RCC 7860 (cell line): Measurements from ENCODE around the gene ARAF.
"Not testable (repeated sequence)": the region's sequence is repeated elsewhere in the genome, so short reads cannot be mapped to it uniquely, and the experiment has no call there.

Experiments
- DNase-seq: peaks from one replicate; pipeline ENCODE4 v3.0.0-alpha.2; 2015; ENCODE audit warnings: low spot score
- FAIRE-seq: peaks from 2 replicates; lab custom pipeline; 2012; peaks lifted over from hg19 to GRCh38; lab: Jason Lieb, UNC

Gene ARAF

DNA sequence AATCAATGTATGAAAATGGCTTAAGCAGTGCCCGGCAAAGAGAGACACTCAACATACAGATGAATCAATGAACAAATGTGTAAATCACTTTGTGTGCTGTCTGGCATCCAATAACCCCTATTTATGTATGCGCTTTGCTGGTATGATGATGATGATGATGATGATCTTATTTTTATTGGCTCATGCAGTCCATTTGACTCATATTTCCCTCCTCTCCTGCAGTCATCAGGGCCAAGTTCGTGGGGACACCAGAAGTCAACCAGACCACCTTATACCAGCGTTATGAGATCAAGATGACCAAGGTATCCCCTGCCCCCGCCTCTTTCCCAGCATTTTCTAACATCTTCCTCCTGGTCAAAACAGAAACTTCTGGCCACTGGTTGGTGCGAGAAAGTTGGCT is 23.7 kb downstream of the ARAF start:
- no peak for FAIRE-seq
- no peak for DNase-seq

DNA sequence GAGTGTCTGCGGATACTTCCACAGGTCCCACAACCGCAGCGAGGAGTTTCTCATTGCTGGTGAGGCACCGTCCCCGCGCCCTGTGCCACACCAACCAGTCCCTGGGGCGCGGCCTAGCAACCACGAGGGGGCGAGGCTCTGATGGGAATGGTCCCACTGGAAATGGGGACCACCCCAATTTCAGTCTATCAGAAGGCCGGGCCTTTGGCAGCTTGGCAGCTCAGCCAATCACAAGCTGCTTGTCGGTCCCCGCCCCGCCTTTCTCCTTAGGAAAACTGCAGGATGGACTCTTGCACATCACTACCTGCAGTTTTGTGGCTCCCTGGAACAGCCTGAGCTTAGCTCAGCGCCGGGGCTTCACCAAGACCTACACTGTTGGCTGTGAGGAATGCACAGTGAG is 24.3 kb downstream of the ARAF start:
- FAIRE-seq (no peak), DNase-seq (no peak)

DNA sequence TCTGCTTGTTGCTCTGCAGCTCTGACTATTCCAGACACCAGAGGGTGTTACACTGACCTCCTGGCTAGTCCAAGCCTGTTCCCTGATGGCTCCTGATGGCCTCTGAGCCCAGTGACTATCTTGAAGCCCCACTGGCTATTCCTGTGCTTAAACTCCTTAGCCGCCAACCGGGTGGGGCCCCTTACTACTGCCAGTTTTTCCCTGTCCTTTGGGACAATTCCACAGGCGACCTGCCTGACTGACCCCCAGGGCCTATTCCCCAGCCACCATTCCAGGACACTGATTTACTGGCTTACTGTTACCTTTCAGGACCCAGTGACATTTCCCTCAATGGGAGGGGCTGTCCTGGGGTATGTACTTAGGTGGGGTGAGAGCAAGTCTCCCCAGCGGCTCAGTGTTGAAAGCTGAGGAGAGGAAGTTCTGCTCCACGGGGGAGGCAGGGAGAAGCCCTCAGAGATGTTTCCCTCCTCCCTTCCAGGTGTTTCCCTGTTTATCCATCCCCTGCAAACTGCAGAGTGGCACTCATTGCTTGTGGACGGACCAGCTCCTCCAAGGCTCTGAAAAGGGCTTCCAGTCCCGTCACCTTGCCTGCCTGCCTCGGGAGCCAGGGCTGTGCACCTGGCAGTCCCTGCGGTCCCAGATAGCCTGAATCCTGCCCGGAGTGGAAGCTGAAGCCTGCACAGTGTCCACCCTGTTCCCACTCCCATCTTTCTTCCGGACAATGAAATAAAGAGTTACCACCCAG is 25.2 kb downstream of the ARAF start:
- DNase-seq (no peak), FAIRE-seq (no peak)

DNA sequence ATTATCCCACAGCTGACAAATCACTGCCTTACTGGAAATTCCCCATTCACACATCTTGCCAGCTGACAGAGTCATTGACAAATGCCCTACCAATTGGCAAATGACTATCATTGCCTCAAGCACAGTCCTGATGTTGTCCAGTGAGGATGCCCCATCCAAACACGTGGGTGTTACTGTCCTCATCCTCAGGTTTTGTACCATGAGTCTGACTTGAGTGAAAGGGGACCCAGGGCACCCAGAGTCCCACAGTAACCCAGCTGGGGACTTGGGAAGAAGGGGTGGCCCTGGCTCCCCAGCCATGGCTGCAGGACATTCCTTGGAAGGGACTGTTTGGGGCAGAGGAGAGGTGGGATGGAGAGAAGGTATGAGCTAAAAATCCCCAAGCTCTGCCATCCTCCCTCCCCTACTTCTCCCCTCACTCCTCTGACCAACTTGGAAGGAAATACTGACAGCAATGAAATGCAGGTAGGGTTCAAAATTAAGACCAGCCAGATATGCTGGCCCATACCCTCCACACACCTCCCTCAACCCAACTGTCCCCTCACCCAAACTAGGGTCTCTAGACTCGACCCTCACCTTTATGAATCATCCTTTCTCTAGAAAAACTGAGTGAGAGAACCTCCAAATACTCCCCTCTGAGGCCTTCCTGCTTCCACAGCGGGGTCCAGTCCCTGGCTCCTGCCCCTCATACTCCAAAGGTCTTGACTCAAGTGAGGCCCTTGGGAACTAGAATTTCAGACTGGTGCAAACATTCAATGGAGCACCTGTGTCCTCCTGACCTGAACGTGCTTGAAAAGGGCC is 26.3 kb downstream of the ARAF start:
- DNase-seq: no peak
- FAIRE-seq: no peak

DNA sequence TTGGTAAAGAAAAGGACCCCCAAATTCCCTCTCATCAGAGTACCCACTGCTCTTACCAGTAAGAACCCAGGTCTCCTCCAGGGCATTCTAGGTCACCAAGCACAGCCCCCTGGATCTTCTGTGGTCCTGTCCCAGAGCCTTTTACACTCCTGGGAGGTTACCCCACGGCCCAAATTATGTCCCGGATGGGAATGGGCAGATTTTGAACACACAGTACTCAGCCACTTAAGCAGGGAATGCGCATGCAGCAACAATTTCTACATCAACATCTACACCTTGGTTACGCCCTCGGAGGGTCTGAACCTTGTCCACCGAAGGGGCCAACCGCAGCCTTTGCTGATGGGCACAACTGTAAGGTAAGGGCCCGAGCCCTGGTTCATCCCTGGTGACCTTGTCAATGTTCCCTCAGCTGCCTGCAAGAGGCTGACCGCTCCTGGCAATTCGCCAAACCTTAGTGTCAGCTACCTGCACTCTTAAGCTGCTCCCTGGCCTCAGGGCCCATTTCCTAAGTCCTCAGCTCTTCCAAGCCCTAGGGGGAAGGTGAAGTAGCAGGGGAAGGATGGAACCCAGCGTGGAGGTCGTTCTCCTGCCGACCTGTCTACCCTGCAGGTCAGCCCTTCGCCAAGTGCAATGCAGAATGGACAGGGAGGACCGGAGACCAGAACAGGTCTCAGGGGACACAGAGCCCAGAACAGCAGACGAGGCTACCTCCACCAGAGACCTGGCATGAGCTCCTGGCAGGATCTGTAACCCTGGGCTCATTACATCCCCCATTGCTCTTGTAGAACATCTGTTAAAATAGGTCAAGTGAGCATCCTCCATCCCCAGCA is 27.1 kb downstream of the ARAF start:
- no peak for FAIRE-seq
- no peak for DNase-seq

DNA sequence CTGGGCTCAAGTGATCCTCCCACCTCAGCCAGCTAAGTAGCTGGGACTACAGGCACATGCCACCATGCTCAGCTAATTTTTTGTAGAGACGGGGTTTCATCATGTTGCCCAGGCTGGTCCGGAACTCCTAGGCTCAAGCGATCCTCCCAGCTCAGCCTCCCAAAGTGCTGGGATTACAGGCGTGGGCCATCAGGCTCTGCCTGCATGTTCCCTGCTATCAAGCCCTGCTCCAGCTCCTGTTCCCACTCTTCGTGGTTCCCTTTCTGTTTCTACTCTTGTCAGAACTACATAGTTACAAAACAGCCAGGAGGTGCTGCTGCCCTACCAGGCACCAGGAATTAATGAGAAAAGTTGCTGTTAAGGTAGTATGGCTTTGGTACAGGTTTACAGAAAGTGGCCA is 30.0 kb downstream of the ARAF start:
- FAIRE-seq (no peak), DNase-seq (no peak)

DNA sequence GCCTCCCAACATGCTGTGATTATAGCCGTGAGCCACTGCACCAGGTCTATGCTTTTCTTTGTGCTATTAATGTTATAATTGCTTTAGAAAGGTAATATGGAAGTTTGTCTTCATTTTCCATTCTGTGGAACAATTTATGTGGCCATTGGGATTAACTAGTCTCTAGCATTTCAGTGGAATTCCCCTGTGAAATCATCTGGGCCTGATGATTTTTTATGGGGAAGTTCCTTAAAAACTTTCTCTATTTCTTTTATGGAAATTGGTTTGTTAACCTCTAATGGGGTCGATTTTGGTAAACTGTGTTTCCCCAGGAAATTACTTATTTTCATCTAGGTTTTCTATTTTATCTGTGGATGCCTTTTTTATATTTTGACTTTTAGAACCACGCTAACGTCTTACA is 32.5 kb downstream of the ARAF start:
- no peak for FAIRE-seq

DNA sequence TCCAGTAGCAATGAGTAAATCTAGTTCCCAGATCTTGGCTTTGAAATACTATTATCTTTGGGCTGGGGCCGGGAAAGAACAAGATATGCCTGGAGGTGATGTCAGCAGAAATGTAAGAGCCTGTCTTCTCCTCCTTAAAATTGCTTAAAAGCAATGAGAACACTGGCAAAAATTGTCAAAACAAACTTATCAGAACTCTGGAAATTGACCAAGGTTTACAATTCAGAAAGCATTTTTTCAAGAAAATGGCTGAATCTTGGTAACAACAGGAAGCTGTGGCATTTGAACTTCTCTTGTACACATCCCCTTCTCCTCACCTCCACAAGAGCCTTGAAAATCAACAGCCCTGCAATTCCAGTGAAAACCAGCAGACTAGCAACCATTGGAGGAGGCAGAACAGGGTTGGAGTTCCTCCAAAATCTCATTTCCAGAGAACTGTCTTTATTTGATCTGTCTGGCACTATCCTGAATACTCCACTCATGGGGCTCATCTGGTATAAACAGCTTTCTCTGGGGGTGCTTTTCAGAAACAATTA is 34.8 kb downstream of the ARAF start:
- FAIRE-seq: no peak
- no peak for DNase-seq

More for the DNA sequence above, 32.5 kb downstream of the ARAF start:
- no peak for DNase-seq

DNA sequence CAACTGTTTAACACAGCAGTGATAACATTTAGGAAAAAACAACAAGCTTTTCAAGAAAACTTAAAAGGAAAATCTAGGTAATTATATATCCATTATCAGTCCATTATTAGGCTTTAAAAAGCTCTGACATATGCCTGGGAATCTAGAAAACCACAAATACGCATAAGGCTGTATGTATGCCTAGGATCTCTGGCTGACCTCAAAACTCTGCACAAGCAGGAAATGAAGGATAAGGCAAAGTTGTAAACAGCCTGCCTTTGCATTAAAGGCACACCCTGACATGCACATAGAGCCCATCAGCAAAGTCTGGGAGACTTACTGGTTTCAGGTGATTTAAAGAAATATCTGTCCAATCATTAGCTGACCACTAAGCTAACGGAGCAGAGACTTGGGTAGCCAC is 35.3 kb downstream of the ARAF start:
- no peak for FAIRE-seq
- DNase-seq: no peak

DNA sequence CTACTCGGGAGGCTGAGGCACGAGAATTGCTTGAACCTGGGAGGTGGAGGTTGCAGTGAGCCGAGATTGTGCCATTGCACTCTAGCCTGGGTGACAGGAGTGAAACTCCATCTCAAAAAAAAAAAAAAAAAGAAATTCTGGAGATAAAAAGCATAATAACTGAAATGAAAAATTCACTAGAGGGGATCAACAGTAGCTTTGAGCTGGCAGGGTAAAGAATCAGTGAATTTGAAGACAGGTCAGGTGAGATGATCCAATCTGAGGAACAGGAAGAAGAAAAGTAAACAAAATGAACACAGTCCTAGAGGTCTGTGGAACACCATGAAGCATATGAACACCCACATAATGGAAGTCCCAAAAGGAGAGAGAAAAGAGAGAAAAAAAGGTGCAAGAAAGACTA is 36.2 kb downstream of the ARAF start:
- no peak for FAIRE-seq
- DNase-seq: no peak

DNA sequence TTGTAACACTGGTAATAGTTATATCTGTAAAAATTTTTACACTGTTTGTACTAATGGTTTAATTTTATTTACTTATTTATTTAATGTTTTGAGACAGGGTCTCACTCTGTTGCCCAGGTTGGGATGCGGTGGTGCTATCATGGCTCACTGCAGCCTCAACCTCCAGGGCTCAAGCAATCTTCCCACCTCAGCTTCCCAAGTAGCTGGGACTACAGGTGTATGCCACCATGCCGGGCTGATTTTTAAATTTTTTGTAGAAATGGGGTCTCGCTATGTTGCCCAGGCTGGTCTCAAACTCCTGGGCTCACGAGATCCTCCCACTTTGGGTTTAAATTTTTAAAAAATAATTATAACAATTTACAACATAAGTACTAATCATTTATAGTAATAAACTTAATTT is 42.1 kb downstream of the ARAF start:
- FAIRE-seq, DNase-seq: not testable (repeated sequence)

DNA sequence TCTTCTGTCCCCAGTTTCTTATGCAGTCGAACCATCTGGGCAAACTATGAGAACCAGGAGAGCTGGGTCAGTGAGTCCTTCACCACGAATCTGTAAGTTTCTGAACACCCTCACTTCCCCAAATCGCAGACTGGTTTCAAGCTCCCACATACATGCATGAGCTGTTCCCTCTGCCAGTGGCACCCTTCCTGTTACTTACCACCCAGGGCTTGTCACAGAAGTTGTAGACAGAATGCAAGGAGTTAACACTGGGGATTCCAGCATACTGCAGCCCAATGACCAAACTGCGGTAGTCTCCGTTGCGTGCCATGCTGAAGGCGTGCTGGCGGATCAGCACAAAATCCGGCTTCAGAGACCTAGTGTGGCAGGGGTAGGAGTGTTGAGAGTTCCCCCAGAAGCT is 44.0 kb downstream of the ARAF start:
- FAIRE-seq (no peak), DNase-seq (no peak)

DNA sequence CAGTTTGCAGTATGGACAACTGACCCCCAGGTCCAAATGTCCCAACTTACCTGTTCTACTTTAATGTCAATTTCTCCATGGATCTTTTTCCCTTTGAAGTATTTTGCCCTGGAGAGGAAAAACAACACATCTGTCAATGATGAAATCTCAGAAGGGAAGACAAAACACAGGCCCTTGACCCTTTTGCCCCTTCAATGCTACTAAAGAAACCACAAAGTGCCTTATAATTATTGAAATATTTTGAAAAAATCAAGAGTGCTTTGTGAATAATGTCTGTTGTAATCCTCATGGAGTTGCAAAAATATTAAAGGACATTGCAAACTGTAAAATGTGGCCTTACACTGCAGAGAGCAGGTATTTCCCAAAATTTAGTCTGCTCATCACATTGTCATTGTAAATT is 46.1 kb downstream of the ARAF start:
- FAIRE-seq (no peak), DNase-seq (no peak)

DNA sequence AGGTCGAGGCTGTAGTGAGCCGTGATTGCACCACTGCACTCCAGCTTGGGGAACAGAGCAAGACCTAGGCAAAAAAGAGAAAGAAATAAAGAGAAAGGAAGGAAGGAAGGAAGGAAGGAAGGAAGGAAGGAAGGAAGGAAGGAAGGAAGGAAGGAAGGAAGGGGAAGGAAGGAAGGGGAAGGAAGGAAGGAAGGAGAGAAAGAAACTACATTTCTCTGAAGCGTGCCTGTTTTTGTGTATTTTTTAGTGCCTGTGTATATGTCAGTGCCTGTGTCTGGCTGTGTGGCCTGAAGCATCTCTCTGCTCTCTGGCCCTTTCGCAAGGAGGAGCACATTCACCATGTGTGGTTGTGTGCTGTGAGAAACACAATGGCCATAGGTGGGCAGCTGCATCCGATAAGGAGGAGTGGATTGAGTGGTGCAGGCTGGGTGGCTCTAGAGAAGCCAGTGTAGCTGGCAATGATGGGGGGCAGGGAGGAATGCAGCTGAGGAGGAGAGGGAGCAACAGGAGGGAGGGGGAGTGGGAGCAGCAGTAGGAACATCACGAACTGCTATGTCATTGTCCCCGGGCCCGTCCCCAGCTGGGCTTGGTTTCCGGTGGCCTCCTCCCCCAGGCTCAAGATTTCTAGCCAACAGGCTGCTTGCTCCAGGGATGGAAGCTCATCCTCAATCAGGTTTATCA is 47.3 kb downstream of the ARAF start:
- no peak for FAIRE-seq
- DNase-seq: no peak

DNA sequence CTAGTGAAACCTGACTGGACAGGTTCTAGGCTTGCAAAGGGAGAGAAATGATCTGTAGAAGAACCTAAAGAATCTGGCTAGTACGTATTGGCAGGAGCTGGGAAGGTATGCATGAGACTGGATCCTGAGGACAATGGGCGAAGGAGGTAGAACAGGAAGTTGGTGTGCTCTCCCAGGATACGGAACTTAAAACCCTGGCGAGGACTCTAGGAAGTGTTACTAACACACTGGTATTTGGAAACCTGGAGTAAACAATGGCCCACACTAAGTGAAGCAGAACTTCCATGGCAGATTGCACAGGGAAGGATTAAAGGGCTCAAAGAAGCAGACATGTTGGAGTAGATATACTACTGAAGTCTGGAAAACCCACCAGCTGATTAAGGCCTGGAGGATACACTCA is 49.5 kb downstream of the ARAF start:
- DNase-seq: no peak
- FAIRE-seq: no peak

DNA sequence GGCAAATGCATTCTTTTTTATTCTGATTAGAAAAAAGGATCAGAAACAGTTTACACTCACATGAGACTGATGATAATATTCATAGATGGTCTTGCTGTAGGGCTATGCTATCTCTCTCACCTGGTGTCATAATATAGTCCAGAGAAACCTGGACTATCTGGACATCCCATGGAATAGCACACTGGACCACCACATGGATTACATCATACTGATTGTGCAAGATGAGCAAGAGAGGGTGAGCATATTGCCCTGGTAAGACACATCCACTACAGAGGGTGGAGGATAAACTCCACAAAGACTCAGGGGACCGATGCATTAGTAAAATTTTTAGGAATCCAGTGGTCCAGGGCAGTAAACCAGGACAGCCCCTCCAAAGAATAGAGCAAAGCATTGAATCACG is 50.5 kb downstream of the ARAF start:
- DNase-seq (no peak), FAIRE-seq (no peak)

DNA sequence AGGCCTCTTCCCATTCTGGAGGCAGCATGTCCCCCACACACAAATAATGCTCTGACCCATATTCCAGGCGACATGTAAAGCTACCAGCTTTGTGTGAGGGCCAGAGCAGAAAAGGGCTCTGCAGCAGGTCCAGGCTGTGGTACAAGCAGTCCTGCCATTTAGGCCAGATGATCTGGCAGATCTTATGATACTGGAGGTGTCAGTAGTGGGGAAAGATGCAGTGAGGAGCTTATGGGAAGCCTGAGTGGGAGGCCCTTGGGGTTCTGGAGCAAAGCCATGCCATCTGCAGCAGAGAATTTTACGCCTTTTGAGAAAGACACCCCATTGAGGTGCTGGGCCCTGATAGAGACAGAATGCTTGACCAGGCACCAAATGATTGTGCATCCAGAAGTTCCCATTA is 50.9 kb downstream of the ARAF start:
- DNase-seq (no peak), FAIRE-seq (no peak)

DNA sequence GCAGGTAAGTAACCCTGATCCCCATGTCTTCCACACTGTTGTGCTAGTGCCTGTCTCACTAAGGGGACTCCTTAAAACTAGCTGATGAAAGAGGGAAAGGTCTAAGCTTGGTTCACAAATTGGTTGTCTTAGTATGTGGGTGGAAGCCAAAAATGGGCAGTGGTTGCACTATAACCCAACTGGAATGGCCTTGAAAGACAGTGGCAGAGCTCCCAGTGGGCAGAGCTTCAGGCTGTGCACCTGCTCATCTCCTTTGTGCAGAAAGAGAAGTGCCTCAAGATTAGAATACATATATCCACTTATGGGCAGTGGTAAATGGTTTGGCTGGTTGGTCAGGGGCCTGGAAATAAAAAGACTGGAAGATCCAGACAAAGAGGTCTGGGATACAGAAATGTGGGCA is 51.4 kb downstream of the ARAF start:
- DNase-seq: no peak
- FAIRE-seq: no peak

DNA sequence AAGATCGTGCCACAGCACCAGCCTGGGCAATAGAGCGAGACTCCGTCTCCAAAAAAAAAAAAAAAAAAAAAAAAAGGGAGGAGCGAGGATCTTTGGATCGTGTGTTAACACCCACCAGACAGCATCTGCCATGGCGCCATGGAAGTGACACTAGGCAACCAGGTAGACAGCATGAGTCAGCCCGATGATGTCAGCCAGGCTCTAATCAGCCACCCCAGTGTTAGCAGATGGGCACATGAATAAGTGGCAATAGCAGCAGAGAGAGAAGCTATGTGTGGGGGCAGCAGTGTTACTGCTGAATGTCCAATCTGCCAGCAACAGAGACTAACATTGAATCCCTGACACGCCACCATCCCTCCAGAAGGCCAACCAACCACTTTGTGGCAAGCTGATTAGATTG is 52.1 kb downstream of the ARAF start:
- DNase-seq (peak; percentile 10), FAIRE-seq (no peak)

DNA sequence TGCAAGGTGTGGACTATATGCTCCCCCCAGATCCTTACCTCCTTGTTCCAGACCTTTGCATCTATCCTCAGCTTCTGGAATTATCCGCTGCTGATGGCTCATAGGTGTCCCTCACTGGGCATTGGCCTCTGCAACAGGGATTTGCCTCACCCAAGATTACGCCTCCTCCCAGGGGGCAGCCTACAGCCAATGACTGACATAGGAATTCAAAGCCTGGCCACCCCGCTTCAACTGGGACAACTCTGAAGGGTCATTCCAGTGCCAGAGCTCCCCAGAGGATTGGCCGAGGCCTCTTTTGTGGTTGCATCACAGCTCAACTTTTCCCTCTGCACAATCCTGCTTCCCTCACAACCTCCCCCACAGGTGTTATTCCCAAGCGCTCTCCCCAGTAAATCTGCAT is 53.6 kb downstream of the ARAF start:
- DNase-seq: no peak

More for the DNA sequence above, 53.6 kb downstream of the ARAF start:
- no peak for FAIRE-seq
